Measurements from ENCODE around the gene PDE8A. TPM values are rescaled to one million over a fixed set of nuclear protein-coding genes. Genes with fewer than 3 reads are reported as not detected.

Gene PDE8A
- total RNA-seq, 1 experiment from 2014 or later, result 65.9 TPM

DNA sequence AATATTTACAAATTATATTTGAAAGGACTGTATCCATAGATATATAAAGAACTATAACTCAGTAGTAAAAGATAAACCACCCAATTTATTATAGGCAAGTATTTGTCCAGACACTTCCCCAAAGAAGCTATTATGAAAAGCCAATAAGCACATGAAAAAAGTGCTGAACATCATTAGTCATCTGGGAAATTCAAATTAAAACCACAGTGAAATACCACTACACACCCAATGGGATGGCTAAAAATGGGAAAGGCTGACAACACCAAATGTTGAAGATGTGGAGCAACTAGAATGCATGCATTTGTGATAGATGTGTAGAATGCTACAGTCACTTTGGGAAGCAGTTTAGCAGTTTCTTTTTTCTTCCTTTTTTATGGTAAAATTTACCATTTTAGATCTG, 147.0 kb downstream of the PDE8A start:
- H3K4me3 Mint-ChIP-seq (ENCODE audit: low read depth, unreplicated experiment), result no peak overlapping the region

DNA sequence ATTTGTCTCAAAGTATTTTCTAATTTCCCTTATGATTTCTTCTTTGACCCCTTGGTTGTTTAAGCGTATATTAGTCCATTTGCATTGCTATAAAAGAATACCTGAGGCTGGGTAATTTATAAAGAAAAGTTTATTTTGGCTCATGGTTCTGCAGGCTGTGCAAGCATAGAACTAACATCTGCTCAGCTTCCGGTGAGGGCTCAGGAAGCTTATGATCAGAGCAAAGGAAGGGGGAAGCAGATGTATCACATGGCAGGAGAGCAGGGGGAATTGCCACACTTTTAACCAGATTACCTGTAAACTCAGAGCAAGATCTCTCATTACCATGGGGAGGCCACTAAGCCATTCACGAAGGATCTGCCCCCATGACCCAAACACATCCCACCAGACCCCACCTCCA, 148.2 kb downstream of the PDE8A start:
- DNase-seq, result no peak
- no peak for TF ChIP-seq CTCF (IDR thresholded peaks at IDR 0.05; ENCODE audit: unreplicated experiment)
- Mint-ChIP-seq H3K27ac (ENCODE audit: unreplicated experiment) (no peak overlapping the region), H3K4me1 (ENCODE audit: low read depth, unreplicated experiment) (peaks cover 12% of the 10 kb centered on the region), H3K4me3 (ENCODE audit: low read depth, unreplicated experiment) (no peak overlapping the region), H3K36me3 (ENCODE audit: insufficient read depth, unreplicated experiment) (peaks cover 39% of the 10 kb centered on the region), H3K9me3 (ENCODE audit: low read depth, unreplicated experiment) (peaks cover 8% of the 10 kb centered on the region), H3K27me3 (ENCODE audit: unreplicated experiment) (no peaks in the 10 kb centered on the region)
- intact Hi-C loops (cut with micrococcal nuclease; ENCODE audit: unreplicated experiment), result no loop called here
- BruUV-seq (replicated peaks), result no TSS peak
- CTCF ChIA-PET, result no interaction called here

More for the DNA sequence above, 147.0 kb downstream of the PDE8A start:
- Mint-ChIP-seq H3K4me1 (ENCODE audit: low read depth, unreplicated experiment) (peaks cover 21% of the 10 kb centered on the region), H3K27me3 (ENCODE audit: unreplicated experiment) (no peaks in the 10 kb centered on the region), H3K36me3 (ENCODE audit: insufficient read depth, unreplicated experiment) (peaks cover 40% of the 10 kb centered on the region), H3K9me3 (ENCODE audit: low read depth, unreplicated experiment) (peaks cover 8% of the 10 kb centered on the region), H3K27ac (ENCODE audit: unreplicated experiment) (no peak overlapping the region)
- no peak for DNase-seq
- CTCF ChIA-PET, result interaction anchor here (0.6 kb wide), 1 partner anchor 251 kb away, joined by 6 read pairs; no protein-coding TSS in a partner anchor
- BruUV-seq (replicated peaks), result no TSS peak
- TF ChIP-seq CTCF (IDR thresholded peaks at IDR 0.05; ENCODE audit: unreplicated experiment), result no peak
- intact Hi-C loops (cut with micrococcal nuclease; ENCODE audit: unreplicated experiment), result no loop called here

DNA sequence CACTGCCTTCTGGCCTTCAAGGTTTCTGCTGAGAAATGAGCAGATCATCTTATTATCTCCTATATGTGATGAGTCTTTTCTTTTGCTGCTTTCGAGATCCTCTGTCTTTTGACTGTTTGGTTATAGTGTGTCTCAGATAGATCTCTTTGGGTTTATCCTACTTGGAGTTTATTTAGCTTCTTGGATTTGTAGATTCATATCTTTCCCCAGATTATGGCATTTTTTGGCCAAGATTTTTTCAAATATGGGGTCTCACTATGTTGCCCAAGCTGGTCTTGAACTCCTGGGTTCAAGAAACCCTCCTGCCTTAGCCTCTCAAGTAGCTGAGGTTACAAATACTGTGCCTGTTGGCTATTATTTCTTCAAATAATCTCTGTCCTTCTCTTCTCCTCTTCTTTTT, 150.3 kb downstream of the PDE8A start:
- DNase-seq, result no peak
- TF ChIP-seq CTCF (IDR thresholded peaks at IDR 0.05; ENCODE audit: unreplicated experiment), result no peak
- Mint-ChIP-seq H3K36me3 (ENCODE audit: insufficient read depth, unreplicated experiment) (peaks cover 41% of the 10 kb centered on the region), H3K9me3 (ENCODE audit: low read depth, unreplicated experiment) (peaks cover 8% of the 10 kb centered on the region), H3K4me1 (ENCODE audit: low read depth, unreplicated experiment) (no peaks in the 10 kb centered on the region), H3K27me3 (ENCODE audit: unreplicated experiment) (no peaks in the 10 kb centered on the region), H3K27ac (ENCODE audit: unreplicated experiment) (no peak overlapping the region), H3K4me3 (ENCODE audit: low read depth, unreplicated experiment) (no peak overlapping the region)
- CTCF ChIA-PET, result no interaction called here
- no TSS peak for BruUV-seq (replicated peaks)
- intact Hi-C loops (cut with micrococcal nuclease; ENCODE audit: unreplicated experiment), result no loop called here

GRCh38 chr15:85133709-85134108, 152.1 kb downstream of the PDE8A start:
- Mint-ChIP-seq H3K27me3 (ENCODE audit: unreplicated experiment) (no peaks in the 10 kb centered on the region), H3K27ac (ENCODE audit: unreplicated experiment) (no peak overlapping the region), H3K36me3 (ENCODE audit: insufficient read depth, unreplicated experiment) (peaks cover 35% of the 10 kb centered on the region), H3K4me1 (ENCODE audit: low read depth, unreplicated experiment) (no peaks in the 10 kb centered on the region), H3K4me3 (ENCODE audit: low read depth, unreplicated experiment) (no peak overlapping the region), H3K9me3 (ENCODE audit: low read depth, unreplicated experiment) (peaks cover 8% of the 10 kb centered on the region)
- intact Hi-C loops (cut with micrococcal nuclease; ENCODE audit: unreplicated experiment), result no loop called here
- BruUV-seq (replicated peaks), result no TSS peak
- no peak for DNase-seq
- CTCF ChIA-PET, result no interaction called here
- TF ChIP-seq CTCF (IDR thresholded peaks at IDR 0.05; ENCODE audit: unreplicated experiment), result no peak

Data from Calu3 (cell line).